ENCODE measurements around the gene SUCLG1. TPM values are rescaled to one million over a fixed set of nuclear protein-coding genes. Genes with fewer than 3 reads are reported as not detected.

The SUCLG1 gene
- polyA plus RNA-seq, 1 of the 3 experiments (the other 2 are of a cell fraction): 32.7 TPM

- H3K9me2 ChIP-seq: no peaks in the 10 kb centered on the region
- no peaks in the 10 kb centered on the region for H3F3A ChIP-seq (replicated peaks; ENCODE audit: insufficient read depth)
- peaks cover 6% of the 10 kb centered on the region; the same call in 1 of the 2 replicates for H3K9me3 ChIP-seq
- H3K4me2 ChIP-seq: no peak overlapping the region
- POLR2A ChIA-PET: no interaction called here
- 40% methylated on average over 5 of the region's 5 CpGs for WGBS (ENCODE audit: low lambda C conversion rate)
- H4K20me1 ChIP-seq (ENCODE audit: insufficient read depth): no peaks in the 10 kb centered on the region
- H3K79me2 ChIP-seq (ENCODE audit: insufficient read depth): no peaks in the 10 kb centered on the region
- CTCF ChIA-PET: no interaction called here
- H3K36me3 ChIP-seq (replicated peaks in 1 of 2; ENCODE audit: control insufficient read depth in 1 of 2, insufficient read depth in 2 of 2, low read length in 1 of 2): no peaks in the 10 kb centered on the region
- TF ChIP-seq RAD21 (IDR thresholded peaks at IDR 0.05; ENCODE audit: low read length): no peak
- no peak for TF ChIP-seq USF1 (IDR thresholded peaks at IDR 0.05; ENCODE audit: borderline replicate concordance, low read depth)
- TF ChIP-seq YY1 (IDR thresholded peaks at IDR 0.05; ENCODE audit: low read depth): no peak
- no peak for TF ChIP-seq PBX3 (IDR thresholded peaks at IDR 0.05)
- TF ChIP-seq POLR2AphosphoS5 (IDR thresholded peaks at IDR 0.05; ENCODE audit: low read depth, low read length): no peak
- no peak for TF ChIP-seq RCOR1 (IDR thresholded peaks at IDR 0.05; ENCODE audit: low read length)
- no peak for TF ChIP-seq EP300 (IDR thresholded peaks at IDR 0.05; ENCODE audit: borderline replicate concordance in 1 of 2, low read depth in 1 of 2, low read length in 1 of 2)
- no peak for TF ChIP-seq RFX5 (IDR thresholded peaks at IDR 0.05; ENCODE audit: low read length)
- TF ChIP-seq IRF3 (IDR thresholded peaks at IDR 0.05; ENCODE audit: low read depth, low read length): no peak
- no peak for TF ChIP-seq TCF12 (IDR thresholded peaks at IDR 0.05)
- TF ChIP-seq NRF1 (IDR thresholded peaks at IDR 0.05; ENCODE audit: low read depth, low read length): no peak
- TF ChIP-seq GATA2 (CRISPR knock-in tag; IDR thresholded peaks at IDR 0.05): no peak
- TF ChIP-seq GABPA (IDR thresholded peaks at IDR 0.05; ENCODE audit: low read depth): no peak
- no peak overlapping the region for H3K9ac ChIP-seq
- no peak overlapping the region for H3K4me3 ChIP-seq (ENCODE audit: low read depth in 2 of 2, low read length in 1 of 2)
- H2AFZ ChIP-seq (ENCODE audit: low read depth): peak overlapping the region; percentile 56; the same call in 1 of the 2 replicates
- no peaks in the 10 kb centered on the region for H3K4me1 ChIP-seq (ENCODE audit: control insufficient read depth in 1 of 2, insufficient read depth in 2 of 2, low read depth in 1 of 2, low read length in 1 of 2)
- H3K27me3 ChIP-seq (ENCODE audit: insufficient read depth): no peaks in the 10 kb centered on the region
- no peak overlapping the region; a peak in 1 of 4 replicates for H3K27ac ChIP-seq (ENCODE audit: low read depth in 2 of 2, low read length in 1 of 2)
- DNase-seq: no peak
These were observed 22.6 kb upstream of the SUCLG1 start for GRCh38 chr2:84481702-84482101.

GRCh38 chr2:84478867-84479266, 19.8 kb upstream of the SUCLG1 start:
- no peak for DNase-seq
- POLR2A ChIA-PET: no interaction called here
- H3K4me2 ChIP-seq: no peak overlapping the region
- WGBS (ENCODE audit: low lambda C conversion rate): 13% methylated on average over 3 of the region's 3 CpGs
- H3K4me3 ChIP-seq (ENCODE audit: low read depth in 2 of 2, low read length in 1 of 2): no peak overlapping the region
- H3K9me2 ChIP-seq: no peaks in the 10 kb centered on the region
- CTCF ChIA-PET: no interaction called here
- no peak for TF ChIP-seq NFIC (IDR thresholded peaks at IDR 0.05; ENCODE audit: borderline replicate concordance)
- no peak for TF ChIP-seq NRF1 (IDR thresholded peaks at IDR 0.05; ENCODE audit: low read depth, low read length)
- H3K4me1 ChIP-seq (ENCODE audit: control insufficient read depth in 1 of 2, insufficient read depth in 2 of 2, low read depth in 1 of 2, low read length in 1 of 2): no peaks in the 10 kb centered on the region
- H3K27me3 ChIP-seq (ENCODE audit: insufficient read depth): no peaks in the 10 kb centered on the region
- no peak overlapping the region for H3K9ac ChIP-seq
- peaks cover 6% of the 10 kb centered on the region; the same call in 1 of the 2 replicates for H3K9me3 ChIP-seq
- no peaks in the 10 kb centered on the region for H4K20me1 ChIP-seq (ENCODE audit: insufficient read depth)
- H3K36me3 ChIP-seq (replicated peaks in 1 of 2; ENCODE audit: control insufficient read depth in 1 of 2, insufficient read depth in 2 of 2, low read length in 1 of 2): no peaks in the 10 kb centered on the region
- H3K27ac ChIP-seq (ENCODE audit: low read depth in 2 of 2, low read length in 1 of 2): no peak overlapping the region
- H3F3A ChIP-seq (replicated peaks; ENCODE audit: insufficient read depth): no peaks in the 10 kb centered on the region
- no peaks in the 10 kb centered on the region for H3K79me2 ChIP-seq (ENCODE audit: insufficient read depth)
- H2AFZ ChIP-seq (ENCODE audit: low read depth): no peak overlapping the region

Measured in SK-N-SH (cell line).